ENCODE measurements around the gene RRP1B. TPM values are rescaled to one million over a fixed set of nuclear protein-coding genes. Genes with fewer than 3 reads are reported as not detected.
"Not testable (repeated sequence)": the region's sequence is repeated elsewhere in the genome, so short reads cannot be mapped to it uniquely, and the experiment has no call there.

RRP1B gene
- total and polyA plus RNA-seq, 2 donors (not counting 1 experiment from before 2014, with no cell fraction given) = 11.7 to 20.3 TPM

DNA sequence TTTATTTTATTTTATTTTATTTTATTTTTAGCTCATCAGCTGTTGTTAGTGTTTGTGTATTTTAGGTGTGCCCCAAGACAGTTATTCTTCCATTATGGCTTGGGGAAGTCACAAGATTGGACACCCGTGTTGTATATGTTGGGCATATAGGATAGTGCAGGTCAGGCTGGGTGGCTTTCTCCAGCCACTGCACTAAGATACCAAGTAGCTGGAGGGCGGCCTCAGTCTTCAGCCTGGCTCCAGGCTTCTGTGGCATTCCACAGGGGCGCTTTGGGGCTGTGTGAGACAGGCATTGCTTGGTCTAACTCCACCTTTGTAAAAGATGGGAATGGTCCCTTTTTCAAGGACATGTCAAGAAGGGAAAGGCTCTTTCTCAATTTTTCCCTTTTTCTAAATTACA is 16.5 kb downstream of the RRP1B start:
- H3K9me3 ChIP-seq (ENCODE audit: control insufficient read depth, insufficient read depth, low read depth, low read length) = no peaks in the 10 kb centered on the region
- no peak overlapping the region for H3K4me2 ChIP-seq (ENCODE audit: extremely low read depth, insufficient read depth, low read length)
- no peak overlapping the region for H3K27ac ChIP-seq (ENCODE audit: insufficient read depth, low read length)
- no peaks in the 10 kb centered on the region for H3K4me1 ChIP-seq (ENCODE audit: control insufficient read depth, extremely low read depth, insufficient read depth, low read length)
- no peak overlapping the region for H2AFZ ChIP-seq (ENCODE audit: low read length)
- H4K20me1 ChIP-seq (ENCODE audit: control insufficient read depth, extremely low read depth, insufficient read depth, low read length) = no peaks in the 10 kb centered on the region
- H3K36me3 ChIP-seq (ENCODE audit: control insufficient read depth, insufficient read depth, low read length) = peaks cover 13% of the 10 kb centered on the region
- TF ChIP-seq EZH2 (IDR thresholded peaks at IDR 0.05; ENCODE audit: low read length, missing control alignments) = no peak
- TF ChIP-seq, protein P1, sequence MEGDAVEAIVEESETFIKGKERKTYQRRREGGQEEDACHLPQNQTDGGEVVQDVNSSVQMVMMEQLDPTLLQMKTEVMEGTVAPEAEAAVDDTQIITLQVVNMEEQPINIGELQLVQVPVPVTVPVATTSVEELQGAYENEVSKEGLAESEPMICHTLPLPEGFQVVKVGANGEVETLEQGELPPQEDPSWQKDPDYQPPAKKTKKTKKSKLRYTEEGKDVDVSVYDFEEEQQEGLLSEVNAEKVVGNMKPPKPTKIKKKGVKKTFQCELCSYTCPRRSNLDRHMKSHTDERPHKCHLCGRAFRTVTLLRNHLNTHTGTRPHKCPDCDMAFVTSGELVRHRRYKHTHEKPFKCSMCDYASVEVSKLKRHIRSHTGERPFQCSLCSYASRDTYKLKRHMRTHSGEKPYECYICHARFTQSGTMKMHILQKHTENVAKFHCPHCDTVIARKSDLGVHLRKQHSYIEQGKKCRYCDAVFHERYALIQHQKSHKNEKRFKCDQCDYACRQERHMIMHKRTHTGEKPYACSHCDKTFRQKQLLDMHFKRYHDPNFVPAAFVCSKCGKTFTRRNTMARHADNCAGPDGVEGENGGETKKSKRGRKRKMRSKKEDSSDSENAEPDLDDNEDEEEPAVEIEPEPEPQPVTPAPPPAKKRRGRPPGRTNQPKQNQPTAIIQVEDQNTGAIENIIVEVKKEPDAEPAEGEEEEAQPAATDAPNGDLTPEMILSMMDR (conservative IDR thresholded peaks at IDR 0.05 in 1 of 2, IDR thresholded peaks at IDR 0.05 in 1 of 2; ENCODE audit: low read depth in 1 of 2, low read length in 2 of 2) = no peak
- H3K4me3 ChIP-seq (replicated peaks in 1 of 4; ENCODE audit: control extremely low read depth in 1 of 4, insufficient read depth in 1 of 4, low read depth in 3 of 4, low read length in 4 of 4) = no peak overlapping the region
- no peak for DNase-seq (ENCODE audit: low read depth in 2 of 2)
- H3K9ac ChIP-seq (ENCODE audit: insufficient read depth, low read length) = no peak overlapping the region
- no peaks in the 10 kb centered on the region for H3K79me2 ChIP-seq (ENCODE audit: control insufficient read depth, insufficient read depth, low read length)
- H3K27me3 ChIP-seq (ENCODE audit: control insufficient read depth, insufficient read depth, low read length) = no peaks in the 10 kb centered on the region

DNA sequence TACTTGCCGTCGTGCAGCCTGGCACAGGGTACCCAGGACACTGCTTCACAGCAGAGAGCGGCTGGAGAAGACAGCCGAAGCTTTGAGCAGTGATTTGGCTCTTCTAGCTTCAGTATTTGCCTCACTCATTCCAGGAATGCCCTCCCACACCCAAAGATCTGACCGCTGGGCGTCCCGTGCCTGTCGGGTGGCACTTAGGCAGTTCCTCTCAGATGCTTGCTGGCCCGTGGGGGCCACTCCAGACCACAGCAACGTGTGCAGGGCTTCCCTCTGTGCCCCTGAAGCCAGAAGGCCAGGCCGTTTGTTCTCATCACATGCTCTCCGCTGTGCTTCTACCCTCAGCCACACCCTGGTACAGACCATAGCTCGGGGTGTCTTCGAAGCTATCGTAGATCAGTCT is 17.0 kb downstream of the RRP1B start:
- no peaks in the 10 kb centered on the region for H3K27me3 ChIP-seq (ENCODE audit: control insufficient read depth, insufficient read depth, low read length)

DNA sequence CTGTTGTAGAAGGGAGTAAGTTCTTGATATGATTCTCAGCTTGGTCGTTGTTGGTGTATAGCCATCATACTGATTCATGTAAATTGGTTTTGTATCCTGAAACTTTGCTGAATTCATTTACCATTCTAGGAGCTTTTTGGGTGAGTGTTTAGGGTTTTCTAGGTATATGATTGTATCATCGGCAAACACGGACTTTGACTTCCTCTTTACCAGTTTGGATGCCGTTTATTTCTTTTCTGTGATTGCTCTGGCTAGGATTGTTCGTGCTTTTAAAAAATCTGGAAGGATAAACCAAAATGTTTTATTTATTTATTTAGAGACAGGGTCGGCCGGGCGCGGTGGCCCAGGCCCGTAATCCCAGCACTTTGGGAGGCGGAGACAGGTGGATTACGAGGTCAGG is 20.6 kb downstream of the RRP1B start:
- peaks cover 17% of the 10 kb centered on the region for H3K36me3 ChIP-seq (ENCODE audit: control insufficient read depth, insufficient read depth, low read length)
- no peaks in the 10 kb centered on the region for H3K9me3 ChIP-seq (ENCODE audit: control insufficient read depth, insufficient read depth, low read depth, low read length)
- H4K20me1 ChIP-seq (ENCODE audit: control insufficient read depth, extremely low read depth, insufficient read depth, low read length) = no peaks in the 10 kb centered on the region
- no peak overlapping the region for H3K4me2 ChIP-seq (ENCODE audit: extremely low read depth, insufficient read depth, low read length)
- H3K79me2 ChIP-seq (ENCODE audit: control insufficient read depth, insufficient read depth, low read length) = no peaks in the 10 kb centered on the region
- no peak for TF ChIP-seq EZH2 (IDR thresholded peaks at IDR 0.05; ENCODE audit: low read length, missing control alignments)
- TF ChIP-seq, protein P1 (conservative IDR thresholded peaks at IDR 0.05 in 1 of 2, IDR thresholded peaks at IDR 0.05 in 1 of 2; ENCODE audit: low read depth in 1 of 2, low read length in 2 of 2) = no peak
- H3K9ac ChIP-seq (ENCODE audit: insufficient read depth, low read length) = no peak overlapping the region
- H3K27me3 ChIP-seq (ENCODE audit: control insufficient read depth, insufficient read depth, low read length) = no peaks in the 10 kb centered on the region
- H3K27ac ChIP-seq (ENCODE audit: insufficient read depth, low read length) = no peak overlapping the region
- no peak overlapping the region for H3K4me3 ChIP-seq (replicated peaks in 1 of 4; ENCODE audit: control extremely low read depth in 1 of 4, insufficient read depth in 1 of 4, low read depth in 3 of 4, low read length in 4 of 4)
- no peak overlapping the region for H2AFZ ChIP-seq (ENCODE audit: low read length)
- no peak for DNase-seq (ENCODE audit: low read depth in 2 of 2)
- no peaks in the 10 kb centered on the region for H3K4me1 ChIP-seq (ENCODE audit: control insufficient read depth, extremely low read depth, insufficient read depth, low read length)

More for the DNA sequence above, 17.0 kb downstream of the RRP1B start:
- H3K9ac ChIP-seq (ENCODE audit: insufficient read depth, low read length) = no peak overlapping the region
- H3K4me1 ChIP-seq (ENCODE audit: control insufficient read depth, extremely low read depth, insufficient read depth, low read length) = no peaks in the 10 kb centered on the region
- H4K20me1 ChIP-seq (ENCODE audit: control insufficient read depth, extremely low read depth, insufficient read depth, low read length) = no peaks in the 10 kb centered on the region
- no peak overlapping the region for H2AFZ ChIP-seq (ENCODE audit: low read length)
- no peak overlapping the region for H3K27ac ChIP-seq (ENCODE audit: insufficient read depth, low read length)
- TF ChIP-seq, protein P1 (conservative IDR thresholded peaks at IDR 0.05 in 1 of 2, IDR thresholded peaks at IDR 0.05 in 1 of 2; ENCODE audit: low read depth in 1 of 2, low read length in 2 of 2) = no peak
- H3K9me3 ChIP-seq (ENCODE audit: control insufficient read depth, insufficient read depth, low read depth, low read length) = no peaks in the 10 kb centered on the region
- no peaks in the 10 kb centered on the region for H3K79me2 ChIP-seq (ENCODE audit: control insufficient read depth, insufficient read depth, low read length)
- no peak for DNase-seq (ENCODE audit: low read depth in 2 of 2)
- no peak overlapping the region for H3K4me3 ChIP-seq (replicated peaks in 1 of 4; ENCODE audit: control extremely low read depth in 1 of 4, insufficient read depth in 1 of 4, low read depth in 3 of 4, low read length in 4 of 4)
- H3K36me3 ChIP-seq (ENCODE audit: control insufficient read depth, insufficient read depth, low read length) = peaks cover 13% of the 10 kb centered on the region
- no peak overlapping the region for H3K4me2 ChIP-seq (ENCODE audit: extremely low read depth, insufficient read depth, low read length)

DNA sequence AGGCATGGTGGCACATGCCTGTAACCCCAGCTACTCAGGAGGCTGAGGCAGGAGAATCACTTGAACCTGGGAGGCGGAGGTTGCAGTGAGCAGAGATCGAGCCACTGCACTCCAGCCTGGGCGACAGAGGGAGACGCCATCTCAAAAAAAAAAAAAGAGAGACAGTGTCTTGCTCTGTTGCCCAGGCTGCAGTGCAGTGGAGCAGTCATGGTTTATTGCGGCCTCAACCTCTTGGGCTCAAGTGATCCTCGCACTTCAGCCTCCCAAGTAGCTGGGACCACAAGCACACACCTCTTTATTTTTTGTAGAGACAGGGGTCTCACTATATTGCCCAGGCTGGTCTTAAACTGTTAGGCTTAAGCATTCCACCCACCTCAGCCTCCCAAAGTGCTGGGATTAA is 21.1 kb downstream of the RRP1B start:
- DNase-seq (ENCODE audit: low read depth in 2 of 2); H3K9me3 ChIP-seq (ENCODE audit: control insufficient read depth, insufficient read depth, low read depth, low read length); H3K79me2 ChIP-seq (ENCODE audit: control insufficient read depth, insufficient read depth, low read length); H4K20me1 ChIP-seq (ENCODE audit: control insufficient read depth, extremely low read depth, insufficient read depth, low read length); H3K27ac ChIP-seq (ENCODE audit: insufficient read depth, low read length); H3K4me1 ChIP-seq (ENCODE audit: control insufficient read depth, extremely low read depth, insufficient read depth, low read length); H2AFZ ChIP-seq (ENCODE audit: low read length); H3K27me3 ChIP-seq (ENCODE audit: control insufficient read depth, insufficient read depth, low read length); H3K4me2 ChIP-seq (ENCODE audit: extremely low read depth, insufficient read depth, low read length); H3K9ac ChIP-seq (ENCODE audit: insufficient read depth, low read length); H3K4me3 ChIP-seq (replicated peaks in 1 of 4; ENCODE audit: control extremely low read depth in 1 of 4, insufficient read depth in 1 of 4, low read depth in 3 of 4, low read length in 4 of 4): not testable (repeated sequence)
- peaks cover 16% of the 10 kb centered on the region for H3K36me3 ChIP-seq (ENCODE audit: control insufficient read depth, insufficient read depth, low read length)
